ENCODE measurements around the gene TMEM135.

- TF ChIP-seq, protein P1, sequence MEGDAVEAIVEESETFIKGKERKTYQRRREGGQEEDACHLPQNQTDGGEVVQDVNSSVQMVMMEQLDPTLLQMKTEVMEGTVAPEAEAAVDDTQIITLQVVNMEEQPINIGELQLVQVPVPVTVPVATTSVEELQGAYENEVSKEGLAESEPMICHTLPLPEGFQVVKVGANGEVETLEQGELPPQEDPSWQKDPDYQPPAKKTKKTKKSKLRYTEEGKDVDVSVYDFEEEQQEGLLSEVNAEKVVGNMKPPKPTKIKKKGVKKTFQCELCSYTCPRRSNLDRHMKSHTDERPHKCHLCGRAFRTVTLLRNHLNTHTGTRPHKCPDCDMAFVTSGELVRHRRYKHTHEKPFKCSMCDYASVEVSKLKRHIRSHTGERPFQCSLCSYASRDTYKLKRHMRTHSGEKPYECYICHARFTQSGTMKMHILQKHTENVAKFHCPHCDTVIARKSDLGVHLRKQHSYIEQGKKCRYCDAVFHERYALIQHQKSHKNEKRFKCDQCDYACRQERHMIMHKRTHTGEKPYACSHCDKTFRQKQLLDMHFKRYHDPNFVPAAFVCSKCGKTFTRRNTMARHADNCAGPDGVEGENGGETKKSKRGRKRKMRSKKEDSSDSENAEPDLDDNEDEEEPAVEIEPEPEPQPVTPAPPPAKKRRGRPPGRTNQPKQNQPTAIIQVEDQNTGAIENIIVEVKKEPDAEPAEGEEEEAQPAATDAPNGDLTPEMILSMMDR (IDR thresholded peaks at IDR 0.05) = no peak
- TF ChIP-seq EP300 (IDR thresholded peaks at IDR 0.05; ENCODE audit: low read depth) (no peak), POLR2A (IDR thresholded peaks at IDR 0.05) (no peak)
These were observed 227.4 kb downstream of the TMEM135 start for GRCh38 chr11:87265132-87265531.

Measured in transverse colon (tissue), 3 donors.